Right ventricle myocardium superior (tissue), 1 donor: ENCODE results near the gene LRRN4. TPM values are rescaled to one million over a fixed set of nuclear protein-coding genes. Genes with fewer than 3 reads are reported as not detected.

Source experiments
- ATAC-seq: fragments of 200-7000 bp; cut with Tn5 transposase; one replicate; pipeline ENCODE4 v1.9.1; 2020; ENCODE audit warnings: mild to moderate bottlenecking; ENCODE audit not compliant: poor library complexity
- DNase-seq: peaks from one replicate; pipeline ENCODE4 v3.0.0-alpha.2; 2020
- intact Hi-C: fragments of 100-400 bp; cut with DNase I; formaldehyde crosslinking; loops from one replicate; pipeline ENCODE4 v1.11.2; 2022
- total RNA-seq: library from RNA; stranded (reverse); fragmentation: NEBNext Ultra II Directional; extraction: Animal tissue kit (Norgen Biotek cat#: 25700); gene quantifications from one replicate; pipeline ENCODE4 v1.2.1, GENCODE V29; 2021
- donor health status: DM: no; HTN: yes; CAD: no; lungs with severe emphysema.

The LRRN4 gene
- total RNA-seq, 1 donor from 2014 or later: not detected

DNA sequence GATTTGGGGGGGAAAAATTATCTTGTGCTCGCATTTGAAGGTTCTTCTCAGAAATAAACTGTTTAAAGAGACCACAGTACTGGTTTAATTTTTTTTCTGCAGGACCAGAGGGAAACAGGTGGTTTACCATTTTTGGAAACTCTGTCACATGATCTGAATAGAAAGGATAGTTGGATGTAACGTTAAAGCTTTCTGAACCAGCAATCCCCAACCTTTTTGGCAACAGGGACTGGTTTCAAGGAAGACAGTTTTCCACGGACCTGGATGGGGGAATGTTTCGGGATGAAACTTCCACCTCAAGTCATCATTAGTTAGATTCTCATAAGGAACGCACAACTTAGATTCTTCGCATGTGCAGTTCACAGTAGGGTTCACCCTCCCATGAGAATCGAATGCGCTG is 53.0 kb downstream of the LRRN4 start:
- ATAC-seq (no peak), DNase-seq (no peak)
- intact Hi-C loops: no loop called here

DNA sequence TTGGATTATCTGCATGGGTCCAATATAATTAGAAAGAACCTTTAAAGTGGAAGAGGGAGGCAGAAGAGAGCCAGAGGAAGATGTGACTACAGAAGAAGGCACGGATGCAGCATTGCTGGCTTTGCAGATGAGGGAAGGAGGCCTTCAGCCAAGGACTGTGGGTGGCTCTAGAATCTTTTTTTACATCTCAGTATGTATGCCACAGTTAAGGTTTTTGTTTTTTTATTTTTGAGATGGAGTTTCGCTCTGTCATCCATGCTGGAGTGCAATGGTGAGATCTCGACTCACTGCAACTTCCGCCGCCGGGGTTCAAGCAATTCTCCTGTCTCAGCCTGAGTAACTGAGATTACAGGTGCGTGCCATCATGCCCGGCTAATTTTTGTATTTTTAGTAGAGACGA is 54.1 kb downstream of the LRRN4 start:
- DNase-seq: no peak
- intact Hi-C loops: no loop called here

DNA sequence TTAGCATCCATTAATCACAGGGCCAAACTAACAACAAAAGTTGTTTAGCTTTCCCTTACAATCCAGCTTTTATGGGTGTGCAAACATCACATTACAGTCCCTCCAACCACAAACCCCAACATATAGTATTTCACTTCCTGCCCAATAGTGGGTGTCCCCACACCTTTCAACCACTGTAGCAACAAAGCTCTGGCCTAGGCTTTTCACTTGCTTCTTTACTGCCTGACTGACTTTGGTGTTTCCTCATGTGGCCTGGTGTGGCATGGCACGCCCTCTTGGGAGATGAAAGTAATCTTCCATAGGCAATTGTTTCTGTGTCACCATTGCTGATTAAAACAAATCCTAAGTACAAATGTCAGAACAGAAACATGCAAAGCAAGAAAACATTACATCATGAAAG is 57.1 kb downstream of the LRRN4 start:
- intact Hi-C loops: no loop called here
- DNase-seq (no peak), ATAC-seq (no peak)

More for the DNA sequence above, 54.1 kb downstream of the LRRN4 start:
- ATAC-seq: no peak

DNA sequence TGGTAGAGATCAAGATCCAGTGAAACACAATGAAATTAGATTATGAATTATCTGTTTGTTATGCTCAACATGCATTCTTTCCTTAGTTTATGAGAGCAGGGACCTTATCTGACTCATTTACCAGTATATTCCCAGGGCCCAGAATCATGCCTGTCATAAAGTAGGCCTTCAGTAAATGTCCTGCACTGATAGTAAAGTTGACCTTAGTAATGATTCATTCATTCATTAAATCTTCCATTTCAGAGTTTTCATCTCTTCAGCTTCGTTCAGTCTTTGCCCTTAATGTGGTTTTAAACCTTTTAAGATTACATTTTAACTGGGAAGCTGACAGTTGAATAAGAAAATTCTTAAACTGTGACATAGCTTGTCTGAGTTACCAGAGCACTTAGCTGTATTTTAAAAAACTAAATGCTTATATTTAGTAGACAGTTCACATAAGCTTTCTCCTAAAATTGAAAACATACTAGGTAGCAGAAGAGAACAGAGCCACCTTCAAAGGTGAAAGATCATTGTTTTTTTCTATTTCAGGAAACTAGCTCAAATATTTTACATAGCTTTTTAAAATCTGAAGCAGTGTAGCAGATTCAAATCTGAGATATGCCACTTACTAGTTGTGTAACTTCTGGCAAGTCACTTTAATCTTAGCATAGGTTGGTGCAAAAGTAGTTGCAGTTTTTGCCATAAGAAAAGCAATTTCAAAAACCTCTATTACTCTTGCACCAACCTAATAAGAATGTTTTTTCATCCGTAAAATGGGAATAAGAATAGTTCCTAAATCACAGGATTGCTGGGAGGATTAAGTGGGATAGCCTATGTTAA is 62.0 kb downstream of the LRRN4 start:
- intact Hi-C loops: no loop called here
- ATAC-seq: no peak
- DNase-seq: no peak

DNA sequence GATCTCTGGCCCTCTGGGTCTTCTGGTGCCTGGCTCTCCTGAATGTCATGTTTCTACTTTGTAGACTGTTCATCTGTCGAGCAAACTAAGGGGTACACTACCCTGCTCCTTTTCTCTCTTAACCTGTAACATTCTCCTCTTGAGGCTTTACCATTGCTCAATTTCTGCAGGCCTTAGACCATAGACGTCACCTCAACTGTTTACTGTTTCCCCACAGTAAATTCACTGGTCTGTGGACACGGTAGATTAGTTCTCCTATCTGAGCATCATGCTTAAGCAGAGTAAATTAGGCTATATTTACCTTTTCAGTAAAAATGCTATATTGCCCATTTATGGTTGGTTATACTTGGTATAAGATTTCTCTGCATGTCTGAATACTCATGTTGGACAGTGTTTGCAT is 62.9 kb downstream of the LRRN4 start:
- no peak for DNase-seq
- intact Hi-C loops: no loop called here
- no peak for ATAC-seq

Other genes starting within 250 kb of the LRRN4 start
- 7.7 TPM for gene CHGB, start 142.6 kb downstream of the LRRN4 start, total RNA-seq
- 5.7 TPM for gene TRMT6, start 103.5 kb downstream of the LRRN4 start, total RNA-seq
- gene MCM8, start 103.4 kb downstream of the LRRN4 start, total RNA-seq: 6.6 TPM
- 93.5 TPM for gene CRLS1, start 47.9 kb downstream of the LRRN4 start, total RNA-seq
- 1.0 TPM for gene FERMT1, start 69.0 kb upstream of the LRRN4 start, total RNA-seq